ENCODE measurements around the gene UBE2G1. TPM values are rescaled to one million over a fixed set of nuclear protein-coding genes. Genes with fewer than 3 reads are reported as not detected.

Gene UBE2G1
- total RNA-seq, 2 donors from 2014 or later = 38.8 to 47.7 TPM

DNA sequence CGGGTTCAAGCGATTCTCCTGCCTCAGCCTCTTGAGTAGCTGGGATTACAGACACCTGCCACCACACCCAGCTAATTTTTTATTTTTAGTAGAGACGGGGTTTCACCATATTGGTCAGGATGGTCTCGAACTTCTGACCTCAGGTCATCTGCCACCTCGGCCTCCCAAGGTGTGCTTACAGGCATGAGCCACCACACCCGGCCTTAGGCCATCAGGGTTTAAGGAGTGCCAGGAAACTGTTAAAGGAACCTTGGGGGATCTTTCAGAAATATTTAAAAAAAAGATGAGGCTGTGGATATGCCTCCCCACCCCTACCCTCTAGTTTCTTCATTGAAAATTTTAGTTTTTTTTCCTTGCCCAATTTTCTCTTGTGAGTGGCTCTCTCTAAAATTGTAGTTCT, 31.4 kb upstream of the UBE2G1 start:
- no peaks in the 10 kb centered on the region for H3K36me3 ChIP-seq
- no peaks in the 10 kb centered on the region for H3K27me3 ChIP-seq (replicated peaks; ENCODE audit: insufficient read depth)
- ATAC-seq (ENCODE audit: insufficient number of reproducible peaks, low FRiP score, low read depth) (no peak), DNase-seq (ENCODE audit: low spot score) (no peak)
- H3K9me3 ChIP-seq = no peaks in the 10 kb centered on the region
- H3K4me1 ChIP-seq (ENCODE audit: control insufficient read depth in 1 of 2, low read depth in 2 of 2) = no peaks in the 10 kb centered on the region
- H3K27ac ChIP-seq = no peak overlapping the region
- TF ChIP-seq, protein P1, sequence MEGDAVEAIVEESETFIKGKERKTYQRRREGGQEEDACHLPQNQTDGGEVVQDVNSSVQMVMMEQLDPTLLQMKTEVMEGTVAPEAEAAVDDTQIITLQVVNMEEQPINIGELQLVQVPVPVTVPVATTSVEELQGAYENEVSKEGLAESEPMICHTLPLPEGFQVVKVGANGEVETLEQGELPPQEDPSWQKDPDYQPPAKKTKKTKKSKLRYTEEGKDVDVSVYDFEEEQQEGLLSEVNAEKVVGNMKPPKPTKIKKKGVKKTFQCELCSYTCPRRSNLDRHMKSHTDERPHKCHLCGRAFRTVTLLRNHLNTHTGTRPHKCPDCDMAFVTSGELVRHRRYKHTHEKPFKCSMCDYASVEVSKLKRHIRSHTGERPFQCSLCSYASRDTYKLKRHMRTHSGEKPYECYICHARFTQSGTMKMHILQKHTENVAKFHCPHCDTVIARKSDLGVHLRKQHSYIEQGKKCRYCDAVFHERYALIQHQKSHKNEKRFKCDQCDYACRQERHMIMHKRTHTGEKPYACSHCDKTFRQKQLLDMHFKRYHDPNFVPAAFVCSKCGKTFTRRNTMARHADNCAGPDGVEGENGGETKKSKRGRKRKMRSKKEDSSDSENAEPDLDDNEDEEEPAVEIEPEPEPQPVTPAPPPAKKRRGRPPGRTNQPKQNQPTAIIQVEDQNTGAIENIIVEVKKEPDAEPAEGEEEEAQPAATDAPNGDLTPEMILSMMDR (IDR thresholded peaks at IDR 0.05) = no peak
- H3K4me3 ChIP-seq = no peak overlapping the region

DNA sequence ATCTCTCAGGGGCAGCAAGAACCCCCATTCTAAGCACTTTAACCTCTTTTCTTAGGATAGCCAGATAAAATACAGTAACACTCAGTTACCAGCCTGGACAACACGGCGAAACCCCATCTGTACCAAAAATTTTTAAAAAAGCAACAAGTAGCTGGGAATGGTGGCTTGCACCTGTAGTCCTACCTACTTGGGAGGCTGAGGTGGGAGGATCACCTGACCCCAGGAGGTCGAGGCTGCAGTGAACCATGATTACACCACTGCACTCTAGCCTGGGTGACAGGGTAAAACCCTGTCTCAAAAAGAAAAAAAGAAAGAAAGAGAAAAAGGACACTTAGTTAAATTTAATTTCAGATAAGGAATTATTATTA, 28.6 kb upstream of the UBE2G1 start:
- Histone ChIP-seq H3K4me1 (ENCODE audit: control insufficient read depth in 1 of 2, low read depth in 2 of 2) (no peaks in the 10 kb centered on the region), H3K27me3 (replicated peaks; ENCODE audit: insufficient read depth) (no peaks in the 10 kb centered on the region), H3K36me3 (no peaks in the 10 kb centered on the region), H3K4me3 (no peak overlapping the region), H3K9me3 (no peaks in the 10 kb centered on the region), H3K27ac (no peak overlapping the region)
- ATAC-seq (ENCODE audit: insufficient number of reproducible peaks, low FRiP score, low read depth) (no peak), DNase-seq (ENCODE audit: low spot score) (no peak)
- TF ChIP-seq, protein P1 (IDR thresholded peaks at IDR 0.05) = no peak

DNA sequence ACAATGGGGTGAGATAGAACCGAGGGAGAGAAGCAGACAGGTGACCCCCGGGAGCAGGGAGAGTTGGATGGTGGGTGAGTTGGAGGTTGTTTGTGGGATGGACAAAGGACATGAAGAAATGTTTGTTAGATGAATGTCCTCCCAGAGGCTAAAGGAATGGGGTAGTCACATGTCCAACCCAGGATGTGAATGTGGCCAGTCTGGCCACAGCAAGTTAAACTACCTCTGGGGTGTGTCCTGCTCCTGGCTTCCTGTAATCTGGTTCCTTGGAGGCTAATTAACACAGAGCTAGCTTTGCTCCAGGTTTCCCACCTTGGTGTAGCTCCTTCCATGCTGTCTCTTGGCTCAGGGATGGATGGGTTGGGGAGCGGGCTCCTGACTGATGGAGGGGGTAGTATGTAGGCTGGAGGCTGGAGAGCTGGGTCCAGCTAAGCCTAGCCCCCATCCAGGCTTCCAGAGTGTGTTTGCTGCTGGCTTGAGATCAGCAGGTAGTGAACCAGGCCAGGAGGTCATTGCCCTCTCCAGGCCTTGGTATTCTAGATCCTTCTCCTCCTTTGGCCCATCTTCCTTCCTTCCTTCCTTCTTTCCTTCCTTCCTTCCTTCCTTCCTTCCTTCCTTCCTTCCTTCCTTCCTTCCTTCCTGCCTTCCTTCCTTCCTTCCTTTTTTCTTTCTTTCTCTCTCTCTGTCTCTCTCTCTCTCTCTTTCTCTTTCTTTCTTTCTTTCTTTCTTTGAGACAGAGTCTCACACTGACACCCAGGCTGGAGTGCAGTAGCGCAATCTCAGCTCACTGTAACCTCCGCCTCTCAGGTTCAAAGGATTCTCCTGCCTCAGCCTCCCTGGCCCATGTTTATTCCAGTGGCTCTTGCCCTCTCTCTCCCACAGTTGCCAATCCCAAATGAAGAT, 28.0 kb upstream of the UBE2G1 start:
- Histone ChIP-seq H3K4me3 (no peak overlapping the region), H3K36me3 (no peaks in the 10 kb centered on the region), H3K4me1 (ENCODE audit: control insufficient read depth in 1 of 2, low read depth in 2 of 2) (no peaks in the 10 kb centered on the region), H3K27ac (no peak overlapping the region), H3K9me3 (no peaks in the 10 kb centered on the region), H3K27me3 (replicated peaks; ENCODE audit: insufficient read depth) (no peaks in the 10 kb centered on the region)
- DNase-seq (ENCODE audit: low spot score) = no peak
- ATAC-seq (ENCODE audit: insufficient number of reproducible peaks, low FRiP score, low read depth) = no peak
- TF ChIP-seq, protein P1 (IDR thresholded peaks at IDR 0.05) = no peak

DNA sequence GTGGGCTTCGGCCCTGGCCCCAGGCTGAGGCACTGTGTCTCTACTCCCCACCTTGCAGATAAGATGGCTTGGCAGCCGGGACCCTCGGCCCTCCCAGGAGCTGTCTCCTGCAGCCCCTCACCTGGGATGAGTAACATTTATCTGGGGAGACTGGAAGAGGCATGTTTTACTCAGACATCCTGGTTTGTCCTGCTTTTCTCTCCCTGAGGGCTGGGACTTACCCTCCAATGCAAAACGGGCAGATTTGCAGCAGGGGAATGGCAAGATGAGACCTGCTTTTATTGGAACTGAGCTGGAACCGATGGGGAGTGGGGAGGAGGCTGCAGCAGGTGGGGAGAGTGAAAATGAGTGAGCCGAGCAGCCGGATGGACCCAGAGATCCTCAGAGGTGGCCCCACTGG, 27.3 kb upstream of the UBE2G1 start:
- no peaks in the 10 kb centered on the region for H3K9me3 ChIP-seq
- DNase-seq (ENCODE audit: low spot score) = no peak
- no peaks in the 10 kb centered on the region for H3K27me3 ChIP-seq (replicated peaks; ENCODE audit: insufficient read depth)
- H3K4me3 ChIP-seq = no peak overlapping the region
- no peak for ATAC-seq (ENCODE audit: insufficient number of reproducible peaks, low FRiP score, low read depth)
- TF ChIP-seq, protein P1 (IDR thresholded peaks at IDR 0.05) = no peak
- no peak overlapping the region for H3K27ac ChIP-seq
- H3K4me1 ChIP-seq (ENCODE audit: control insufficient read depth in 1 of 2, low read depth in 2 of 2) = no peaks in the 10 kb centered on the region
- no peaks in the 10 kb centered on the region for H3K36me3 ChIP-seq

DNA sequence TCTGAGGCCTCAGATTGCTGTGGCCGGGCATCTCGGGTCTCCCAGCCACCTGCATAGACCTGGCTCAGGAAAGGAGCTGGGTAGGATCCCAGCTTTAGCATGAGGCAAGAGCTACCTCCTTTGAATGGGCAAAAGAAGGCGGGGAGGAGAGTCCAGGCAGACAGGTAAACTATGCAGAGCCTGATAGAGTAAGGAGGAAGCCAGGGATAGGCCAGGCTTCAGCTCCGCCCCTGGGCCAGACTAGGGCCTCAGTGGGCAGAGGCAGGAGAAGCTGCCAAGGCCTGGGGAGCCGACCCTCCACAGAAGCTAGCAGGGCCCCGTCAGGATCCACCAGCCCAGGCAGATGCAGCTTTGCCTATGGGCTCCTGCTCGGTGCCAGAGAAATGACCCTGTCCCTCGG, 22.6 kb upstream of the UBE2G1 start:
- Histone ChIP-seq H3K27me3 (replicated peaks; ENCODE audit: insufficient read depth) (no peaks in the 10 kb centered on the region), H3K27ac (no peak overlapping the region), H3K4me3 (no peak overlapping the region), H3K4me1 (ENCODE audit: control insufficient read depth in 1 of 2, low read depth in 2 of 2) (peaks cover 0 to 10% of the 10 kb centered on the region in 2 donors), H3K36me3 (no peaks in the 10 kb centered on the region), H3K9me3 (no peaks in the 10 kb centered on the region)
- no peak for ATAC-seq (ENCODE audit: insufficient number of reproducible peaks, low FRiP score, low read depth)
- no peak for DNase-seq (ENCODE audit: low spot score)
- TF ChIP-seq, protein P1 (IDR thresholded peaks at IDR 0.05) = no peak

Data from thoracic aorta (tissue), 2 donors.